Testis (tissue), 2 donors: ENCODE results near the gene GAB3.

Source experiments
- POLR2A ChIP-seq: fragments of 450-650 bp; IDR thresholded peaks from one replicate; pipeline ENCODE4 v1.6.1; 2017; ENCODE audit warnings: antibody characterized with exemption, mild to moderate bottlenecking, moderate library complexity
- TF ChIP-seq, protein P1 (sequence below), 3 experiments: fragments of 450-650 bp in 2 of 3; fragments of 200-600 bp in 1 of 3; sonication (generic) in 1 of 3; IDR thresholded peaks; one replicate each; pipeline ENCODE4 v1.5.1; 2016 to 2019; ENCODE audit warnings: antibody characterized with exemption in 3 of 3, mild to moderate bottlenecking in 2 of 3, moderate library complexity in 1 of 3

DNA sequence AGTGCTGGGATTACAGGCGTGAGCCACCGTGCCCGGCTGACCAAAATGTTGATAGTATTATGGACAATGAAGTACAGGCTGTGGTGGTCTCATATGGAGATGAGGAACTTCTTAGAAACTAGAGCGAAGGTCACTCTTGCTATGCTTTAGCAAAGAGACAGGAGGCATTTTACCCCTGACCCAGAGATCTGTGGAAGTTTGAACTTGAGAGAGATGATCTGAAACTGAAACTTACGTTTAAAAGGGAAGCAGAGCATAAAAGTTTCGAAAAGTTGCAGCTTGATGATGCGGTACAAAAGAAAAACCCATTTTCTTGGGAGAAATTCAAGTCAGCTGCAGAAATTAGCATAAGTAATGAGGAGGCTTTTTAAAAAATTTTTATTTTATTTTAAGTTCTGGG lies 89.0 kb downstream of the GAB3 start:
- TF ChIP-seq, protein P1, sequence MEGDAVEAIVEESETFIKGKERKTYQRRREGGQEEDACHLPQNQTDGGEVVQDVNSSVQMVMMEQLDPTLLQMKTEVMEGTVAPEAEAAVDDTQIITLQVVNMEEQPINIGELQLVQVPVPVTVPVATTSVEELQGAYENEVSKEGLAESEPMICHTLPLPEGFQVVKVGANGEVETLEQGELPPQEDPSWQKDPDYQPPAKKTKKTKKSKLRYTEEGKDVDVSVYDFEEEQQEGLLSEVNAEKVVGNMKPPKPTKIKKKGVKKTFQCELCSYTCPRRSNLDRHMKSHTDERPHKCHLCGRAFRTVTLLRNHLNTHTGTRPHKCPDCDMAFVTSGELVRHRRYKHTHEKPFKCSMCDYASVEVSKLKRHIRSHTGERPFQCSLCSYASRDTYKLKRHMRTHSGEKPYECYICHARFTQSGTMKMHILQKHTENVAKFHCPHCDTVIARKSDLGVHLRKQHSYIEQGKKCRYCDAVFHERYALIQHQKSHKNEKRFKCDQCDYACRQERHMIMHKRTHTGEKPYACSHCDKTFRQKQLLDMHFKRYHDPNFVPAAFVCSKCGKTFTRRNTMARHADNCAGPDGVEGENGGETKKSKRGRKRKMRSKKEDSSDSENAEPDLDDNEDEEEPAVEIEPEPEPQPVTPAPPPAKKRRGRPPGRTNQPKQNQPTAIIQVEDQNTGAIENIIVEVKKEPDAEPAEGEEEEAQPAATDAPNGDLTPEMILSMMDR (IDR thresholded peaks at IDR 0.05) = no peak
- no peak for TF ChIP-seq POLR2A
